DOHH2 (cell line): ENCODE data around the gene ROGDI.

Source experiments
- H3F3A ChIP-seq: fragments of 200-600 bp; sonication (generic), shearing (Covaris generic); 2 replicates; pipeline ENCODE4 v1.6.0; 2016; ENCODE audit warnings: antibody characterized with exemption, mild to moderate bottlenecking; ENCODE audit not compliant: control insufficient read depth, insufficient read depth
- H3K27ac ChIP-seq: fragments of 200-600 bp; sonication (generic); 2 replicates; pipeline ENCODE4 v1.5.1; 2014; ENCODE audit warnings: low read depth, mild to moderate bottlenecking, low read length, moderate library complexity
- H3K27me3 ChIP-seq: fragments of 200-600 bp; sonication (generic); 2 replicates; pipeline ENCODE4 v1.6.1; 2014; ENCODE audit warnings: mild to moderate bottlenecking, low read length, mixed read lengths; ENCODE audit not compliant: control insufficient read depth
- H3K36me3 ChIP-seq: fragments of 200-600 bp; sonication (generic); 2 replicates; pipeline ENCODE4 v1.6.1; 2014; ENCODE audit warnings: mild to moderate bottlenecking, low read length, moderate library complexity, mixed read lengths; ENCODE audit not compliant: control insufficient read depth
- H3K4me1 ChIP-seq: fragments of 200-600 bp; sonication (generic); 2 replicates; pipeline ENCODE4 v1.6.1; 2014; ENCODE audit warnings: mild to moderate bottlenecking, low read length, mixed read lengths; ENCODE audit not compliant: control insufficient read depth
- H3K4me2 ChIP-seq: fragments of 200-600 bp; sonication (generic); 2 replicates; pipeline ENCODE4 v1.6.0; 2014; ENCODE audit warnings: mild to moderate bottlenecking, low read length, moderate library complexity
- H3K4me3 ChIP-seq: fragments of 200-600 bp; sonication (generic); 2 replicates; pipeline ENCODE4 v1.5.1; 2014; ENCODE audit warnings: mild to moderate bottlenecking, low read length, mixed read lengths
- H3K79me2 ChIP-seq: fragments of 200-600 bp; sonication (generic); 2 replicates; pipeline ENCODE4 v1.6.1; 2014; ENCODE audit warnings: mild to moderate bottlenecking, low read length, mixed read lengths; ENCODE audit not compliant: control insufficient read depth
- H3K9me2 ChIP-seq: fragments of 200-600 bp; sonication (generic); replicated peaks from 2 replicates; pipeline ENCODE4 v1.6.1; 2014; ENCODE audit warnings: mild to moderate bottlenecking, low read length, mixed read lengths; ENCODE audit not compliant: control insufficient read depth
- H3K9me3 ChIP-seq: fragments of 200-600 bp; sonication (generic); 2 replicates; pipeline ENCODE4 v1.6.1; 2014; ENCODE audit warnings: antibody characterized with exemption, low read length, mixed read lengths; ENCODE audit not compliant: control insufficient read depth, insufficient read depth
- H4K20me1 ChIP-seq: fragments of 200-600 bp; sonication (generic); 2 replicates; pipeline ENCODE4 v1.6.0; 2014; ENCODE audit warnings: low read depth, mild to moderate bottlenecking, antibody characterized with exemption, low read length, moderate library complexity; ENCODE audit not compliant: control insufficient read depth, insufficient read depth
- EZH2phosphoT487 ChIP-seq: fragments of 200-600 bp; sonication (generic); IDR thresholded peaks from 2 replicates; pipeline ENCODE4 v1.6.1; 2017; ENCODE audit warnings: borderline replicate concordance, mild to moderate bottlenecking, antibody characterized with exemption, low read length, moderate library complexity, mixed read lengths
- TF ChIP-seq, protein P1 (sequence below): fragments of 200-600 bp; sonication (generic); IDR thresholded peaks from one replicate; pipeline ENCODE4 v1.5.1; 2014; ENCODE audit warnings: antibody characterized with exemption, mild to moderate bottlenecking, low read depth, low read length; ENCODE audit not compliant: poor library complexity, severe bottlenecking

Gene ROGDI

DNA sequence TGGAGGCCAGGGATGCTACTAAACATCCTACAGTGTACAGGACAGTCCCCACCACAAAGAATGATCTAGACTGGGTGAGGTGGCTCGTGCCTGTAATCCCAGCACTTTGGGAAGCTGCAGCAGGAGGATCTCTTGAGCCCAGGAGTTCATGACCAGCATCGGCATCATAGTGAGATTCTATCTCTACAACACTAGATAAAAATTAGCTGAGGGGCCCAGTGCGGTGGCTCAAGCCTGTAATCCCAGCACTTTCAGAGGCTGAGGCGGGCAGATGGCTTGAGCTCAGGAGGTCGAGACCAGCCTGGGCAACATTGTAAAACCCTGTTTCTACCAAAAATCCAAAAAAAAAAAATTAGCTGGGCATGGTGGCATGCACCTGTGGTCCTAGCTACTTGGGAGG is 30.1 kb downstream of the ROGDI start:
- no peaks in the 10 kb centered on the region for H3K9me3 ChIP-seq
- peaks cover 15% of the 10 kb centered on the region for H3F3A ChIP-seq
- H3K9me2 ChIP-seq, result no peaks in the 10 kb centered on the region
- no peak overlapping the region for H3K27ac ChIP-seq
- H3K4me3 ChIP-seq, result no peak overlapping the region
- H3K27me3 ChIP-seq, result no peaks in the 10 kb centered on the region
- no peaks in the 10 kb centered on the region for H3K79me2 ChIP-seq
- H4K20me1 ChIP-seq, result no peaks in the 10 kb centered on the region
- H3K36me3 ChIP-seq, result no peaks in the 10 kb centered on the region
- no peak for TF ChIP-seq EZH2phosphoT487
- no peak overlapping the region for H3K4me2 ChIP-seq
- peaks cover 16% of the 10 kb centered on the region for H3K4me1 ChIP-seq

DNA sequence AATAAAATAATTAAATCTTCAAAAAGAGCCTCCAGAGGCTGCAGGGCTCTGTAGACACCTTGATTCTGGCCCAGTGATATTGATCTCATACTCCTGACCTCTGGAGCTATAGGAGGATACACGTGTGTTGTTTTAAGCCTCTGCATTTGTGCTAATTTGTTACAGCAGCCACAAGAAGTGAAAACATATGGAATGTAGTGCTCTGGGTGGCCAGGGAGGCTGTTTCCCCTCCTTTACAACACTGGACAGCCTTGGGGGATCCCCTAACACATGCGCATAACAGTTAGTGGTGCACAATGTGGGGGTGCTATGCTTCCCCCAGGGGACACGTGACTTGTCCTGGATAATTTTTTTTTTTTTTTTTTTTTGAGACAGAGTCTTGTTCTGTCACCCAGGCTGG is 30.8 kb downstream of the ROGDI start:
- H3K9me2 ChIP-seq, result no peaks in the 10 kb centered on the region
- H3K9me3 ChIP-seq, result no peaks in the 10 kb centered on the region
- no peak overlapping the region for H3K27ac ChIP-seq
- TF ChIP-seq EZH2phosphoT487, result no peak
- TF ChIP-seq, protein P1, sequence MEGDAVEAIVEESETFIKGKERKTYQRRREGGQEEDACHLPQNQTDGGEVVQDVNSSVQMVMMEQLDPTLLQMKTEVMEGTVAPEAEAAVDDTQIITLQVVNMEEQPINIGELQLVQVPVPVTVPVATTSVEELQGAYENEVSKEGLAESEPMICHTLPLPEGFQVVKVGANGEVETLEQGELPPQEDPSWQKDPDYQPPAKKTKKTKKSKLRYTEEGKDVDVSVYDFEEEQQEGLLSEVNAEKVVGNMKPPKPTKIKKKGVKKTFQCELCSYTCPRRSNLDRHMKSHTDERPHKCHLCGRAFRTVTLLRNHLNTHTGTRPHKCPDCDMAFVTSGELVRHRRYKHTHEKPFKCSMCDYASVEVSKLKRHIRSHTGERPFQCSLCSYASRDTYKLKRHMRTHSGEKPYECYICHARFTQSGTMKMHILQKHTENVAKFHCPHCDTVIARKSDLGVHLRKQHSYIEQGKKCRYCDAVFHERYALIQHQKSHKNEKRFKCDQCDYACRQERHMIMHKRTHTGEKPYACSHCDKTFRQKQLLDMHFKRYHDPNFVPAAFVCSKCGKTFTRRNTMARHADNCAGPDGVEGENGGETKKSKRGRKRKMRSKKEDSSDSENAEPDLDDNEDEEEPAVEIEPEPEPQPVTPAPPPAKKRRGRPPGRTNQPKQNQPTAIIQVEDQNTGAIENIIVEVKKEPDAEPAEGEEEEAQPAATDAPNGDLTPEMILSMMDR, result no peak
- H4K20me1 ChIP-seq, result no peaks in the 10 kb centered on the region
- no peaks in the 10 kb centered on the region for H3K36me3 ChIP-seq
- no peak overlapping the region for H3K4me3 ChIP-seq
- no peak overlapping the region for H3K4me2 ChIP-seq
- H3K4me1 ChIP-seq, result peaks cover 16% of the 10 kb centered on the region
- peaks cover 15% of the 10 kb centered on the region for H3F3A ChIP-seq
- H3K27me3 ChIP-seq, result no peaks in the 10 kb centered on the region
- H3K79me2 ChIP-seq, result peaks cover 3% of the 10 kb centered on the region

DNA sequence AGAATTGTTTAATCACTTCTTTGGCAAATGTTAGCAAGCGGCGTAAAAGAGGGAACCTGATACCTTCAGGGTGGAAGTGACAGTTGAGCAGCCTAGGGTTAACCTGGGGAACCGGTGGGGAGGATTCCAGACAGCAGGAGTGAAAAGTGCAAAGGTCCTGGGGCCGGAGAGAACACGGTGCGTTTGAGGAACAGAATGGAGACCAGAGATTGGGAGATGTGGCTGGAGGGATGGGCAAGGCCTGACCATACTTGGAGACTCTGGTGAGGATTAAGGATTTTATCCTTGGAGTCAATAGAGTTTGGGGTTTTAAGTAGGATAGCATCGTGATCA is 33.2 kb downstream of the ROGDI start:
- H3K9me3 ChIP-seq, result no peaks in the 10 kb centered on the region
- H3F3A ChIP-seq, result peaks cover 15% of the 10 kb centered on the region
- H3K27me3 ChIP-seq, result no peaks in the 10 kb centered on the region
- no peaks in the 10 kb centered on the region for H4K20me1 ChIP-seq
- H3K4me3 ChIP-seq, result peak overlapping the region; percentile 87
- H3K79me2 ChIP-seq, result peaks cover 22% of the 10 kb centered on the region
- peak overlapping the region; percentile 88 for H3K4me2 ChIP-seq
- H3K9me2 ChIP-seq, result no peaks in the 10 kb centered on the region
- H3K36me3 ChIP-seq, result peaks cover 11% of the 10 kb centered on the region
- TF ChIP-seq EZH2phosphoT487, result no peak
- TF ChIP-seq, protein P1, result no peak
- no peak overlapping the region for H3K27ac ChIP-seq
- peaks cover 28% of the 10 kb centered on the region for H3K4me1 ChIP-seq

DNA sequence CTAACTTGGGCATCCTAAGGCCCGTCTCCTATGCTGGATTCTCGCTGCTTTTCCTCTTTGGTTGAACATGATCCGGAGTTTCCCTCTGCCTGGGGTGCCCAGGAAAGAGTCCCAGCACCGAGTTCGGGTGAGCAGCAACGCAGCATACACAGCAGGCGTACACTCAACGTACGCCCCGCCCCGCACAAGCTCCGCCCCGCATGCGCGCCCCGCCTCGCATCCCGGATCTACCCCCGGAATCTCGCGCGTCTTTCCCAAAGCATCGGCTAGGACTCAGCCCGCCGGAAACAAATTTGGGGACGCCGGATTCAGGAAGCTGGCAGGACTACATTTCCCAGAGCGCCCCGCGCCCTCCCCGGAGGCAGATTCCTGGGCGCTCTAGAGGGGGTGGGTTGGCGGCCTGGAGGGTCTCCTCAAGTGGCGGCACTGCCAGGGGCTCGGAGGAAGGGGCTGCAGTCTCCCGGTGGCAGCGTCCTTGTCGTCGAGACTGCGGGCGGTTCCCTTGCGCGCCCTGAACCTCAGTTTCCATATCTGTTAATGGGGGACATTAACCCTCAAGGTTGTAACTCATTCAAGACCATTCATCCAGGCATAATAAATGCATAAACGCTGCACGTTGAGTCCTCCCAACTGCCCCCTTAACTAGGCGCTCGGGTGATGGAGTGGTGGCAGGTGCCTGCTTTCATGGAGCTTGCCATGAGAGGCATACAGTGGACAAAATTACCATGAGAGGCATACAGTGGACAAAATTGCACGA is 33.7 kb downstream of the ROGDI start:
- Histone ChIP-seq H3F3A (peaks cover 15% of the 10 kb centered on the region), H3K27ac (peak overlapping the region; percentile 36), H3K79me2 (peaks cover 22% of the 10 kb centered on the region), H3K9me3 (no peaks in the 10 kb centered on the region), H3K27me3 (no peaks in the 10 kb centered on the region), H3K9me2 (no peaks in the 10 kb centered on the region), H3K4me2 (peak overlapping the region; percentile 88), H4K20me1 (no peaks in the 10 kb centered on the region), H3K4me3 (peak overlapping the region; percentile 87), H3K36me3 (peaks cover 16% of the 10 kb centered on the region), H3K4me1 (peaks cover 28% of the 10 kb centered on the region)
- TF ChIP-seq EZH2phosphoT487, result no peak
- TF ChIP-seq, protein P1, result no peak
